GM12878 (cell line): ENCODE results near the gene PSORS1C1.

ENCODE experiments used
- BHLHE40 ChIP-seq, 2 experiments: fragments of 450-650 bp in 1 of 2; IDR thresholded peaks; 2 replicates each; pipeline ENCODE4 v1.6.1; 2011 to 2017; ENCODE audit warnings: low read depth in 2 of 2, borderline replicate concordance in 1 of 2, improper control_type of control experiment in 1 of 2, low read length in 1 of 2, mild to moderate bottlenecking in 1 of 2
- CBX5 ChIP-seq: sonication (generic); IDR thresholded peaks from 2 replicates; pipeline ENCODE4 v1.6.1; 2016; ENCODE audit warnings: low read depth, moderate library complexity, mild to moderate bottlenecking, inconsistent platforms
- CTCF ChIP-seq, 3 experiments: IDR thresholded peaks in 2 of 3; conservative IDR thresholded peaks in 1 of 3; 2 replicates each; pipeline ENCODE4 v1.5.1; 2011; ENCODE audit warnings: low read depth in 3 of 3, low read length in 3 of 3, mild to moderate bottlenecking in 3 of 3, control low read depth in 2 of 3, moderate library complexity in 2 of 3, inconsistent platforms in 1 of 3, mixed read lengths in 1 of 3; ENCODE audit not compliant: control insufficient read depth in 2 of 3, insufficient read depth in 1 of 3; ENCODE audit errors: extremely low read depth in 1 of 3
- POLR2A ChIP-seq: IDR thresholded peaks from 2 replicates; pipeline ENCODE4 v1.6.1; 2011; ENCODE audit warnings: low read depth, mild to moderate bottlenecking, low read length
- RFX5 ChIP-seq: IDR thresholded peaks from 2 replicates; pipeline ENCODE4 v1.6.1; 2011; ENCODE audit warnings: low read depth, low read length, improper control_type of control experiment
- TCF7 ChIP-seq: IDR thresholded peaks from 2 replicates; pipeline ENCODE4 v1.6.1; 2014; ENCODE audit warnings: antibody characterized with exemption, borderline replicate concordance
- ZBTB4 ChIP-seq: fragments of 450-650 bp; formaldehyde crosslinking; IDR thresholded peaks from 2 replicates; pipeline ENCODE4 v1.4.0; 2022; ENCODE audit warnings: mild to moderate bottlenecking, moderate library complexity
- ZNF274 ChIP-seq: IDR thresholded peaks from one replicate; pipeline ENCODE4 v1.8.0; 2011; ENCODE audit not compliant: insufficient read length, insufficient read depth

DNA sequence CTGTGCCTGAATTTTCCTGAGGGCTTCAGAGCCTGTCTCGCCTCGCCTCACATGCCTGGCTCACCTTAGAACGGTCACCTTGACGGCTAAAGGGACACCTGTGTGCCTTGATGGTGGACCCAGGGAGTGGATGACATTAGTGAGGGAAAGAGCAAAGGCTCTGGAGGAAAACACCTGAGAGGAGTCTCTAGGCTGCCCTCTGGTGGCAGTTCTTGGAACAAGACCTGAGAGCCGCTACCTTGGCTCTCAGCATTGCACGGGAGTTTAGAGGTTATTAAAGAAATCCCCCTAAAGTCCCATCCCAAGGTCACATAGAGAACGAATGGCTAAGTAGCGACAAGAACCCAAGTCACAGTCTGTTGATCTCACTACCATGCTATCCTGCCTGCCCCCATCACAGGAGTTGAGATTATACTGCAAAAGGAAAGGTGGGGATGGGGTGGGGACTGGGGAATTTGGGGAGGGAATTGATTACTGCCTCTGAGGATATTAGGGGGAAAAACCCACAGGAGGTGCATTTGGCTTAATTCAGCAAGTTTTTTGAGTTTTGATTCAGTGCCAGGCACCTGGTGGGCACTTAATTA, 13.6 kb downstream of the PSORS1C1 start:
- TF ChIP-seq ZNF274 (no peak), POLR2A (no peak), CTCF (IDR thresholded peaks at IDR 0.05 in 2 of 3, conservative IDR thresholded peaks at IDR 0.05 in 1 of 3; ENCODE audit: control insufficient read depth in 2 of 3, extremely low read depth in 1 of 3, insufficient read depth in 1 of 3, low read depth in 3 of 3, low read length in 3 of 3) (peak; percentile 80 to 90 (median 82)), BHLHE40 (IDR thresholded peaks at IDR 0.05; ENCODE audit: borderline replicate concordance in 1 of 2, low read depth in 2 of 2, low read length in 1 of 2) (no peak; a peak in 1 of 4 replicates), TCF7 (no peak), ZBTB4 (no peak), RFX5 (no peak), CBX5 (no peak)
